Kidney (tissue), 14 donors: ENCODE results near the gene SFXN5. TPM values are rescaled to one million over a fixed set of nuclear protein-coding genes. Genes with fewer than 3 reads are reported as not detected.

Experiments used
- DNase-seq, 5 donors: peaks; one replicate each; pipeline ENCODE4 v3.0.0-alpha.2; 2013 to 2020
- FAIRE-seq: peaks from 2 replicates; lab custom pipeline; 2012; peaks lifted over from hg19 to GRCh38; lab: Jason Lieb, UNC
- H3K27ac ChIP-seq, 2 donors: one replicate each; pipeline ENCODE4 v1.7.0; 2013; ENCODE audit warnings: low read depth in 2 of 2, low read length in 2 of 2, inconsistent platforms in 1 of 2
- H3K27me3 ChIP-seq: one replicate; pipeline ENCODE4 v1.7.1; 2013; ENCODE audit warnings: low read length, inconsistent platforms; ENCODE audit not compliant: control insufficient read depth, insufficient read depth
- H3K36me3 ChIP-seq, 3 donors: one replicate each; pipeline versions ENCODE4 v1.7.0 to v1.7.1; 2013; ENCODE audit warnings: low read length in 3 of 3, control low read depth in 1 of 3, inconsistent platforms in 1 of 3; ENCODE audit not compliant: insufficient read depth in 3 of 3, control insufficient read depth in 2 of 3
- H3K4me1 ChIP-seq, 3 donors: one replicate each; pipeline versions ENCODE4 v1.7.0 to v1.7.1; 2013; ENCODE audit warnings: low read length in 3 of 3, inconsistent platforms in 1 of 3, low read depth in 1 of 3; ENCODE audit not compliant: control insufficient read depth in 2 of 3, insufficient read depth in 2 of 3
- H3K4me3 ChIP-seq, 3 donors: one replicate each; pipeline versions ENCODE4 v1.7.0 to v1.8.1; 2013; ENCODE audit warnings: low read length in 3 of 3, control low read depth in 1 of 3, inconsistent platforms in 1 of 3
- H3K9ac ChIP-seq, 3 donors: one replicate each; pipeline versions ENCODE4 v1.7.0 to v1.7.1; 2013; ENCODE audit warnings: low read length in 3 of 3, control low read depth in 1 of 3, inconsistent platforms in 1 of 3
- H3K9me3 ChIP-seq, 3 donors: one replicate each; pipeline versions ENCODE4 v1.7.0 to v1.7.1; 2013; ENCODE audit warnings: low read length in 3 of 3, control low read depth in 1 of 3, inconsistent platforms in 1 of 3; ENCODE audit not compliant: control insufficient read depth in 2 of 3, insufficient read depth in 1 of 3
- CTCF ChIP-seq: IDR thresholded peaks from 3 replicates; pipeline ENCODE4 v1.5.1; 2012; ENCODE audit warnings: mild to moderate bottlenecking, moderate library complexity, borderline replicate concordance; ENCODE audit not compliant: insufficient read depth; ENCODE audit errors: extremely low read depth
- intact Hi-C: fragments of 100-400 bp; cut with DNase I; formaldehyde crosslinking; loops from one replicate; pipeline ENCODE4 v1.11.1; 2022
- polyA plus RNA-seq: library from polyadenylated mRNA; stranded (reverse); fragments of 350-450 nt; fragmentation: Illumina TruSeq; extraction: RNeasy Lipid Tissue Mini Kit (QIAGEN cat#74804); gene quantifications from one replicate; pipeline ENCODE4 v1.2.3, GENCODE V29; 2014; ENCODE audit warnings: low read depth, low replicate concordance; ENCODE audit not compliant: insufficient read depth
- total RNA-seq: library from RNA; stranded (reverse); fragmentation: NEBNext Ultra II Directional; extraction: Animal tissue kit (Norgen Biotek cat#: 25700); gene quantifications from one replicate; pipeline ENCODE4 v1.2.1, GENCODE V29; 2021
- donor health status: control.
- donor health status: control.
- donor health status: control.
- donor health status: control.
- donor health status: control.
- donor health status: DM: yes; HTN: yes; CAD: no.
- donor health status: Normal renal cell carcinoma (clear cell type).

The SFXN5 gene
- total and polyA plus RNA-seq, 2 donors from 2014 or later, result 21.4 to 35.9 TPM

GRCh38 chr2:73054980-73055379 is 16.5 kb downstream of the SFXN5 start:
- no peak for TF ChIP-seq CTCF
- DNase-seq (no peak), FAIRE-seq (no peak)
- Histone ChIP-seq H3K27ac (no peak overlapping the region), H3K9me3 (peaks cover 0 to 5% (median 0%) of the 10 kb centered on the region in 3 donors), H3K9ac (no peak overlapping the region), H3K36me3 (peaks cover 3 to 11% (median 3%) of the 10 kb centered on the region in 3 donors), H3K4me1 (no peaks in the 10 kb centered on the region), H3K4me3 (no peak overlapping the region), H3K27me3 (no peaks in the 10 kb centered on the region)
- intact Hi-C loops, result no loop called here

DNA sequence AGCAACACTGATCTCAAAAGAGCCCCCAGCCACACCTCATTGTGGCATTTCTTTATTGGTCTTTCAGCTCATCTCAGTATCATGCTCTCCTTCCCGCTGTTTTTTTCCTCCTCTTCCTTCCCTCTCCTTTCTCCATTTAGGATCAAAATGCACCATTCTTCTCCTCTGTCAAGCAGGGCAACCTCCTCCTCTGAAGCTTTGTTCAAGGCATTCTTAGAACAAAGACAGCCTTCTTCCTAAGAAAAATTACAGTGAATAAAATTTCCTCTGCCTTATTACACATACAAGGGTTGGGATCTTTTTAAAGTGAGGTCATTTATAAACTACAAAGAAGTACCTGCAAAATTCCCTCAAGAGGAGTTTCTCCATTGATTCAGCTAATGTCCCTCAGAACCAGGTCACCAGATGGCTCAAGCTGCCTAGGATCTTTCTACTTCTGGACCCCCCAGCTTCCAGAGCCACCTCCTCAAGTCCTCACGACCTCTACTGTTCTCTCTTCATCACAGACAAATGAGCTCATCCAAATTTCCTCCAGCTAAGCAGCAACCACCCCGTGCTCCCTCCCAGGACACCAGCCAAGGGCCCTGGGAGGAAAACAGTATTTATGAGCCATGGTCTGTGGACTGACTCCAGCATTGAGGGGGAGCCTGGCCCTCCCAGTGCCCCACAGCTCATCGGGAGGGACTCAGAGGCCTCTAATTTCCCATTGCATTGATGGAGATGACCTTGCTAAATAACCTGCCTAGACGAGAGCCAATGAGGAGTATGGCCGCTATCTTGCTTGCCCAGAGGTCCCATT is 18.0 kb downstream of the SFXN5 start:
- Histone ChIP-seq H3K4me1 (no peaks in the 10 kb centered on the region), H3K27ac (no peak overlapping the region), H3K4me3 (no peak overlapping the region), H3K9ac (no peak overlapping the region), H3K36me3 (peaks cover 3 to 11% (median 3%) of the 10 kb centered on the region in 3 donors), H3K27me3 (no peaks in the 10 kb centered on the region), H3K9me3 (peaks cover 0 to 5% (median 0%) of the 10 kb centered on the region in 3 donors)
- no peak for DNase-seq
- intact Hi-C loops, result no loop called here
- TF ChIP-seq CTCF, result no peak
- FAIRE-seq, result no peak

- intact Hi-C loops, result no loop called here
- Histone ChIP-seq H3K27me3 (no peaks in the 10 kb centered on the region), H3K9ac (no peak overlapping the region), H3K36me3 (peaks cover 0 to 7% (median 0%) of the 10 kb centered on the region in 3 donors), H3K27ac (no peak overlapping the region), H3K9me3 (no peaks in the 10 kb centered on the region), H3K4me3 (no peak overlapping the region), H3K4me1 (no peaks in the 10 kb centered on the region)
- no peak for FAIRE-seq
- no peak for TF ChIP-seq CTCF
- peak in 4 of 5 donors; percentile 41 to 49 (median 48) for DNase-seq
Observed at GRCh38 chr2:73050121-73050545, 21.4 kb downstream of the SFXN5 start.
